SK-N-SH (cell line): Measurements from ENCODE around the gene HAND2.

Experiments
- CTCF ChIP-seq: fragments of 200-600 bp; sonication (generic); IDR thresholded peaks from 2 replicates; pipeline ENCODE4 v1.6.1; 2017; ENCODE audit warnings: antibody characterized with exemption, mild to moderate bottlenecking, moderate library complexity
- EP300 ChIP-seq, 2 experiments: IDR thresholded peaks; 2 replicates each; pipeline versions ENCODE4 v1.4.0 to v1.6.1; 2012; ENCODE audit warnings: borderline replicate concordance in 1 of 2, low read depth in 1 of 2, low read length in 1 of 2
- TF ChIP-seq, protein P1 (sequence below): IDR thresholded peaks from 2 replicates; pipeline ENCODE4 v1.4.0; 2012; ENCODE audit warnings: low read depth

DNA sequence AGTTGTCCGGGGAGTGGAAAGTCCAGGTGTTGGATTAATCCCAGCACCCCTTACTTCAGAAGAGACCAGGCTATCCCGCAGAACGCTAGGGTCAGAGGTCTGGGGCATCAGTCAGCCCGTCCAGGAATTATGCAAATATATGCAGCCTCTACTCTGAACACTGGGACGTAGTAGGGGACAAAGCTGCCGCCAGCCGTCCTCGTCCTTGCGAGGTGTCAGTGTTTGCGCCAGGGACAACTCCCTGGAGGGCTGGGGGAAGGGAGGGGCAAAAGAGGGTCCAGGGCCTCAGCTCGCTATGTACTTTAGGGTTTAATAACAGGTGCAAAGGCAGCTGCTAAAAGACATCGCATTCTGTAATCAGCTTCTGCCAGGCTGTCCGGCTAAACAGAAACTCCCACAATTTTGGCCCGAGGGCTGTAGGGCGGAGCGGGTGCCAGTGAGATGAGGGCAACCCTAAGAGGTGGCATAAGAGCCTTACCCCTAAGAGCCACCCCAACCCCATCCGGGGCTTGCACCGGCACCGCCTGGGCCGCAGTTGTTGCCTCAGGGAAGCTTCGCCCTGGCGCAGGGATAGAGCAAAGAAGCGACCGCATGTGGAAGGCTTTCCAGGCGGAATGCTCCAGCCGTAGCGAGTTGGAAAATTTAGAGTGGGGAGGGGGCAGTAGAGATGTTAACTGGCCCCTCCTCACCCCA is 8.4 kb downstream of the HAND2 start:
- TF ChIP-seq CTCF (no peak), EP300 (IDR thresholded peaks at IDR 0.05; ENCODE audit: borderline replicate concordance in 1 of 2, low read depth in 1 of 2, low read length in 1 of 2) (peak in 1 of 2 experiments; percentile 47; a peak in 1 of 4 replicates)
- TF ChIP-seq, protein P1, sequence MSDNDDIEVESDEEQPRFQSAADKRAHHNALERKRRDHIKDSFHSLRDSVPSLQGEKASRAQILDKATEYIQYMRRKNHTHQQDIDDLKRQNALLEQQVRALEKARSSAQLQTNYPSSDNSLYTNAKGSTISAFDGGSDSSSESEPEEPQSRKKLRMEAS = no peak
